DOHH2 (cell line): ENCODE measurements around the gene ZMIZ1.

Experiments
- H3F3A ChIP-seq: fragments of 200-600 bp; sonication (generic), shearing (Covaris generic); 2 replicates; pipeline ENCODE4 v1.6.0; 2016; ENCODE audit warnings: antibody characterized with exemption, mild to moderate bottlenecking; ENCODE audit not compliant: control insufficient read depth, insufficient read depth
- H3K27ac ChIP-seq: fragments of 200-600 bp; sonication (generic); 2 replicates; pipeline ENCODE4 v1.5.1; 2014; ENCODE audit warnings: low read depth, mild to moderate bottlenecking, low read length, moderate library complexity
- H3K27me3 ChIP-seq: fragments of 200-600 bp; sonication (generic); 2 replicates; pipeline ENCODE4 v1.6.1; 2014; ENCODE audit warnings: mild to moderate bottlenecking, low read length, mixed read lengths; ENCODE audit not compliant: control insufficient read depth
- H3K36me3 ChIP-seq: fragments of 200-600 bp; sonication (generic); 2 replicates; pipeline ENCODE4 v1.6.1; 2014; ENCODE audit warnings: mild to moderate bottlenecking, low read length, moderate library complexity, mixed read lengths; ENCODE audit not compliant: control insufficient read depth
- H3K4me1 ChIP-seq: fragments of 200-600 bp; sonication (generic); 2 replicates; pipeline ENCODE4 v1.6.1; 2014; ENCODE audit warnings: mild to moderate bottlenecking, low read length, mixed read lengths; ENCODE audit not compliant: control insufficient read depth
- H3K4me2 ChIP-seq: fragments of 200-600 bp; sonication (generic); 2 replicates; pipeline ENCODE4 v1.6.0; 2014; ENCODE audit warnings: mild to moderate bottlenecking, low read length, moderate library complexity
- H3K4me3 ChIP-seq: fragments of 200-600 bp; sonication (generic); 2 replicates; pipeline ENCODE4 v1.5.1; 2014; ENCODE audit warnings: mild to moderate bottlenecking, low read length, mixed read lengths
- H3K79me2 ChIP-seq: fragments of 200-600 bp; sonication (generic); 2 replicates; pipeline ENCODE4 v1.6.1; 2014; ENCODE audit warnings: mild to moderate bottlenecking, low read length, mixed read lengths; ENCODE audit not compliant: control insufficient read depth
- H3K9me2 ChIP-seq: fragments of 200-600 bp; sonication (generic); replicated peaks from 2 replicates; pipeline ENCODE4 v1.6.1; 2014; ENCODE audit warnings: mild to moderate bottlenecking, low read length, mixed read lengths; ENCODE audit not compliant: control insufficient read depth
- H3K9me3 ChIP-seq: fragments of 200-600 bp; sonication (generic); 2 replicates; pipeline ENCODE4 v1.6.1; 2014; ENCODE audit warnings: antibody characterized with exemption, low read length, mixed read lengths; ENCODE audit not compliant: control insufficient read depth, insufficient read depth
- H4K20me1 ChIP-seq: fragments of 200-600 bp; sonication (generic); 2 replicates; pipeline ENCODE4 v1.6.0; 2014; ENCODE audit warnings: low read depth, mild to moderate bottlenecking, antibody characterized with exemption, low read length, moderate library complexity; ENCODE audit not compliant: control insufficient read depth, insufficient read depth
- CTCF ChIP-seq: fragments of 200-600 bp; sonication (generic); IDR thresholded peaks from one replicate; pipeline ENCODE4 v1.5.1; 2014; ENCODE audit warnings: antibody characterized with exemption, mild to moderate bottlenecking, low read depth, low read length; ENCODE audit not compliant: poor library complexity, severe bottlenecking
- EZH2phosphoT487 ChIP-seq: fragments of 200-600 bp; sonication (generic); IDR thresholded peaks from 2 replicates; pipeline ENCODE4 v1.6.1; 2017; ENCODE audit warnings: borderline replicate concordance, mild to moderate bottlenecking, antibody characterized with exemption, low read length, moderate library complexity, mixed read lengths

ZMIZ1 gene

GRCh38 chr10:79116801-79117723, 48.3 kb downstream of the ZMIZ1 start:
- Histone ChIP-seq H3K27me3 (no peaks in the 10 kb centered on the region), H3K4me3 (no peak overlapping the region), H4K20me1 (no peaks in the 10 kb centered on the region), H3K27ac (no peak overlapping the region), H3K9me3 (no peaks in the 10 kb centered on the region), H3K9me2 (no peaks in the 10 kb centered on the region), H3K4me1 (0 out of 2 replicates have a peak, but pooled peaks cover 5% of the 10 kb centered on the region), H3K36me3 (no peaks in the 10 kb centered on the region), H3K79me2 (no peaks in the 10 kb centered on the region), H3F3A (no peaks in the 10 kb centered on the region), H3K4me2 (no peak overlapping the region)
- no peak for TF ChIP-seq EZH2phosphoT487

GRCh38 chr10:79118286-79119202, 49.8 kb downstream of the ZMIZ1 start:
- no peaks in the 10 kb centered on the region for H3K27me3 ChIP-seq
- 0 out of 2 replicates have a peak, but pooled peaks cover 5% of the 10 kb centered on the region for H3K4me1 ChIP-seq
- H3K36me3 ChIP-seq, result no peaks in the 10 kb centered on the region
- H4K20me1 ChIP-seq, result no peaks in the 10 kb centered on the region
- no peak overlapping the region for H3K4me2 ChIP-seq
- H3K79me2 ChIP-seq, result no peaks in the 10 kb centered on the region
- H3K4me3 ChIP-seq, result no peak overlapping the region
- H3K27ac ChIP-seq, result no peak overlapping the region
- no peaks in the 10 kb centered on the region for H3F3A ChIP-seq
- TF ChIP-seq EZH2phosphoT487 (no peak), CTCF (no peak)
- no peaks in the 10 kb centered on the region for H3K9me3 ChIP-seq
- H3K9me2 ChIP-seq, result no peaks in the 10 kb centered on the region

- 0 out of 2 replicates have a peak, but pooled peaks cover 5% of the 10 kb centered on the region for H3K4me1 ChIP-seq
- no peaks in the 10 kb centered on the region for H3K9me3 ChIP-seq
- H3K4me3 ChIP-seq, result no peak overlapping the region
- H4K20me1 ChIP-seq, result no peaks in the 10 kb centered on the region
- no peak overlapping the region for H3K27ac ChIP-seq
- H3K79me2 ChIP-seq, result no peaks in the 10 kb centered on the region
- H3K36me3 ChIP-seq, result no peaks in the 10 kb centered on the region
- H3K27me3 ChIP-seq, result no peaks in the 10 kb centered on the region
- no peaks in the 10 kb centered on the region for H3K9me2 ChIP-seq
- TF ChIP-seq EZH2phosphoT487, result no peak
- no peak overlapping the region for H3K4me2 ChIP-seq
- no peaks in the 10 kb centered on the region for H3F3A ChIP-seq
Observed at GRCh38 chr10:79119306-79119705, 50.5 kb downstream of the ZMIZ1 start.

- H3K36me3 ChIP-seq, result no peaks in the 10 kb centered on the region
- no peak overlapping the region for H3K27ac ChIP-seq
- no peaks in the 10 kb centered on the region for H3K79me2 ChIP-seq
- H3F3A ChIP-seq, result no peaks in the 10 kb centered on the region
- no peak overlapping the region for H3K4me3 ChIP-seq
- H3K9me3 ChIP-seq, result no peaks in the 10 kb centered on the region
- H3K27me3 ChIP-seq, result peaks cover 5% of the 10 kb centered on the region
- no peaks in the 10 kb centered on the region for H3K9me2 ChIP-seq
- no peak overlapping the region for H3K4me2 ChIP-seq
- TF ChIP-seq EZH2phosphoT487, result no peak
- no peak for TF ChIP-seq CTCF
- H4K20me1 ChIP-seq, result no peaks in the 10 kb centered on the region
- no peaks in the 10 kb centered on the region for H3K4me1 ChIP-seq
Observed at GRCh38 chr10:79123547-79123963, 54.8 kb downstream of the ZMIZ1 start.
